ENCODE results near the gene DVL2. TPM values are rescaled to one million over a fixed set of nuclear protein-coding genes. Genes with fewer than 3 reads are reported as not detected.

Gene DVL2
- total RNA-seq, 2 experiments from 2014 or later: 64.4 to 66.5 TPM

Other genes with a start within 250 kb of the DVL2 start
- not detected for gene ALOX12, start 238.5 kb downstream of the DVL2 start, total RNA-seq
- gene RNASEK, start 221.9 kb downstream of the DVL2 start, total RNA-seq: 10 to 100 TPM; 90.6 to 98.6 TPM
- 1 to 10 TPM in 1 of 2 experiments, under 1 TPM in 1; 0.85 to 1.0 TPM for gene BCL6B, start 211.5 kb downstream of the DVL2 start, total RNA-seq
- 1 to 10 TPM; 5.2 to 6.2 TPM for gene SLC16A13, start 198.5 kb downstream of the DVL2 start, total RNA-seq
- 1 to 10 TPM; 1.5 to 1.8 TPM for gene SLC16A11, start 190.4 kb downstream of the DVL2 start, total RNA-seq
- not detected for gene CLEC10A, start 154.3 kb downstream of the DVL2 start, total RNA-seq
- gene ASGR2, start 119.7 kb downstream of the DVL2 start, total RNA-seq: not detected
- 1 to 10 TPM; 2.8 to 4.4 TPM for gene ASGR1, start 55.1 kb downstream of the DVL2 start, total RNA-seq
- 1 to 10 TPM; 8.9 to 9.8 TPM for gene DLG4, start 14.7 kb downstream of the DVL2 start, total RNA-seq
- gene ACADVL, start 14.6 kb downstream of the DVL2 start, total RNA-seq: 100 to 1,000 TPM; 245 to 256 TPM
- 10 to 100 TPM; 28.1 to 28.8 TPM for gene PHF23, start 4.9 kb upstream of the DVL2 start, total RNA-seq
- gene GABARAP, start 7.9 kb upstream of the DVL2 start, total RNA-seq: 100 to 1,000 TPM; 112 to 113 TPM
- 100 to 1,000 TPM; 180 to 191 TPM for gene CTDNEP1, start 17.2 kb upstream of the DVL2 start, total RNA-seq
- gene ELP5, start 17.7 kb upstream of the DVL2 start, total RNA-seq: 100 to 1,000 TPM in 1 of 2 experiments, 10 to 100 TPM in 1; 99.0 to 110 TPM
- 1 to 10 TPM in 1 of 2 experiments, under 1 TPM in 1; 0.90 to 1.6 TPM for gene CLDN7, start 28.0 kb upstream of the DVL2 start, total RNA-seq
- under 1 TPM; 0.54 to 0.56 TPM for gene SLC2A4, start 47.2 kb upstream of the DVL2 start, total RNA-seq
- gene YBX2, start 60.1 kb upstream of the DVL2 start, total RNA-seq: under 1 TPM; 0.19 to 0.24 TPM
- 1,000 to 10,000 TPM; 1,429 to 1,492 TPM for gene EIF5A, start 73.1 kb upstream of the DVL2 start, total RNA-seq
- gene GPS2, start 80.8 kb upstream of the DVL2 start, total RNA-seq: 10 to 100 TPM; 58.4 to 62.6 TPM
- gene NEURL4, start 94.8 kb upstream of the DVL2 start, total RNA-seq: 10 to 100 TPM; 44.1 to 46.0 TPM
- 100 to 1,000 TPM; 235 to 238 TPM for gene ACAP1, start 102.0 kb upstream of the DVL2 start, total RNA-seq
- gene KCTD11, start 117.6 kb upstream of the DVL2 start, total RNA-seq: 1 to 10 TPM; 4.0 to 4.5 TPM
- not detected for gene TMEM95, start 120.6 kb upstream of the DVL2 start, total RNA-seq
- gene TNK1, start 146.6 kb upstream of the DVL2 start, total RNA-seq: 1 to 10 TPM; 4.3 to 5.0 TPM
- gene PLSCR3, start 160.0 kb upstream of the DVL2 start, total RNA-seq: 10 to 100 TPM; 63.0 to 66.8 TPM
- 10 to 100 TPM; 42.7 to 44.3 TPM for gene TMEM256, start 169.6 kb upstream of the DVL2 start, total RNA-seq
- 1 to 10 TPM; 8.8 to 9.3 TPM for gene NLGN2, start 173.3 kb upstream of the DVL2 start, total RNA-seq
- not detected for gene SPEM1, start 185.8 kb upstream of the DVL2 start, total RNA-seq
- gene SPEM2, start 191.1 kb upstream of the DVL2 start, total RNA-seq: not detected
- not detected for gene SPEM3, start 194.3 kb upstream of the DVL2 start, total RNA-seq
- gene TMEM102, start 200.9 kb upstream of the DVL2 start, total RNA-seq: 10 to 100 TPM; 10.4 TPM
- 1 to 10 TPM; 7.6 to 9.2 TPM for gene FGF11, start 205.0 kb upstream of the DVL2 start, total RNA-seq
- gene CHRNB1, start 210.5 kb upstream of the DVL2 start, total RNA-seq: 10 to 100 TPM; 10.6 to 11.3 TPM
- 10 to 100 TPM; 16.7 TPM for gene ZBTB4, start 245.1 kb upstream of the DVL2 start, total RNA-seq
- gene SLC35G6, start 246.9 kb upstream of the DVL2 start, total RNA-seq: not detected
- gene POLR2A, start 249.8 kb upstream of the DVL2 start, total RNA-seq: 100 to 1,000 TPM; 198 to 200 TPM